K562 (cell line): Measurements from ENCODE around the gene IGF1R. TPM values are rescaled to one million over a fixed set of nuclear protein-coding genes. Genes with fewer than 3 reads are reported as not detected.

Experiments
- ATAC-seq: fragments of 200-7000 bp; cut with Tn5 transposase; 3 replicates; pipeline ENCODE4 v1.9.1; 2020; ENCODE audit warnings: moderate library complexity
- BruUV-seq: library from RNA; stranded (reverse); fragments of 400-500 nt; replicated peaks from 2 replicates; lab custom pipeline; 2021; lab: Mats Ljungman, UMichigan
- CTCF ChIA-PET: fragments of 300-600 bp; formaldehyde crosslinking; extraction: SDS; loops from one replicate; lab custom pipeline; 2021; ENCODE audit warnings: low intra/inter-chr PET ratio; lab: Yijun Ruan, JAX
- POLR2A ChIA-PET: fragments of 300-600, 350-650 bp; sonication (Branson Sonifier 250); formaldehyde crosslinking; extraction: SDS; loops from one replicate; lab custom pipeline; 2021; ENCODE audit warnings: antibody characterized with exemption, inconsistent platforms; lab: Yijun Ruan, JAX
- DNase-seq, 4 experiments: peaks; one replicate each; pipeline versions ENCODE4 v3.0.0 to v3.0.0-alpha.2; 2011 to 2018; ENCODE audit warnings: low spot score in 3 of 4, mixed read lengths in 3 of 4; ENCODE audit errors: extremely low read depth in 1 of 4
- FAIRE-seq: peaks from 2 replicates; lab custom pipeline; 2011; peaks lifted over from hg19 to GRCh38; lab: Jason Lieb, UNC
- H2AFZ ChIP-seq: 2 replicates; pipeline ENCODE4 v1.6.0; 2011; ENCODE audit warnings: low read depth, low read length, control low read depth, inconsistent platforms
- H3K27ac ChIP-seq: fragments of 200-600 bp; 3 replicates; pipeline ENCODE4 v1.8.0; 2011; ENCODE audit warnings: low read depth, mild to moderate bottlenecking, control low read depth, inconsistent platforms, low read length, moderate library complexity, mixed read lengths; ENCODE audit errors: extremely low read depth
- H3K27me3 ChIP-seq, 2 experiments: fragments of 300-600 bp in 1 of 2; 2 replicates in 1 of 2; 3 replicates in 1 of 2; pipeline versions ENCODE4 v1.6.0 to v1.8.0; 2011; ENCODE audit warnings: inconsistent platforms in 2 of 2, low read length in 2 of 2, mild to moderate bottlenecking in 1 of 2, mixed read lengths in 1 of 2, moderate library complexity in 1 of 2; ENCODE audit not compliant: control insufficient read depth in 2 of 2, insufficient read depth in 2 of 2
- H3K36me3 ChIP-seq: fragments of 300-600 bp; 3 replicates; pipeline ENCODE4 v1.8.0; 2011; ENCODE audit warnings: mild to moderate bottlenecking, low read length, inconsistent platforms; ENCODE audit not compliant: control insufficient read depth, insufficient read depth
- H3K4me1 ChIP-seq, 2 experiments: fragments of 200-600 bp in 1 of 2; replicated peaks in 1 of 2; 2 replicates in 1 of 2; 3 replicates in 1 of 2; pipeline versions ENCODE4 v1.5.1 to v1.8.0; 2011; ENCODE audit warnings: inconsistent platforms in 2 of 2, low read length in 2 of 2, mild to moderate bottlenecking in 1 of 2, mixed read lengths in 1 of 2, moderate library complexity in 1 of 2; ENCODE audit not compliant: control insufficient read depth in 2 of 2, insufficient read depth in 2 of 2
- H3K4me2 ChIP-seq: 2 replicates; pipeline ENCODE4 v1.6.1; 2011; ENCODE audit warnings: low read length, control low read depth, inconsistent platforms, mixed read lengths; ENCODE audit not compliant: insufficient read depth
- H3K4me3 ChIP-seq: fragments of 200-600 bp; sonication (generic), shearing (Covaris generic); 2 replicates; pipeline ENCODE4 v1.5.1; 2016; ENCODE audit warnings: control low read depth, inconsistent platforms
- H3K79me2 ChIP-seq: fragments of 200-600 bp; 3 replicates; pipeline ENCODE4 v1.8.0; 2011; ENCODE audit warnings: low read length, inconsistent platforms; ENCODE audit not compliant: control insufficient read depth, insufficient read depth
- H3K9ac ChIP-seq, 2 experiments: 2 replicates each; pipeline versions ENCODE4 v1.6.0 to v1.6.1; 2011; ENCODE audit warnings: low read depth in 2 of 2, low read length in 2 of 2, control low read depth in 1 of 2, inconsistent platforms in 1 of 2, mild to moderate bottlenecking in 1 of 2, mixed read lengths in 1 of 2; ENCODE audit not compliant: insufficient read depth in 1 of 2
- H3K9me1 ChIP-seq: one replicate; pipeline ENCODE4 v1.6.0; 2011; ENCODE audit warnings: inconsistent platforms, mild to moderate bottlenecking, low read length, moderate library complexity; ENCODE audit not compliant: control insufficient read depth, insufficient read depth
- H3K9me3 ChIP-seq: replicated peaks from 2 replicates; pipeline ENCODE4 v1.5.1; 2011; ENCODE audit warnings: low read depth, low read length, inconsistent platforms; ENCODE audit not compliant: control insufficient read depth, insufficient read depth
- H4K20me1 ChIP-seq: replicated peaks from 2 replicates; pipeline ENCODE4 v1.6.1; 2011; ENCODE audit warnings: low read length, inconsistent platforms, mixed read lengths; ENCODE audit not compliant: control insufficient read depth, insufficient read depth
- ATF1 ChIP-seq, 2 experiments: fragments of 450-650 bp in 1 of 2; IDR thresholded peaks; 2 replicates each; pipeline ENCODE4 v1.6.1; 2016; ENCODE audit warnings: missing compliant biosample characterization in 1 of 2, missing genetic modification characterization in 1 of 2
- DEAF1 ChIP-seq: fragments of 450-650 bp; formaldehyde crosslinking; IDR thresholded peaks from 2 replicates; pipeline ENCODE4 v1.4.0; 2020; ENCODE audit warnings: mild to moderate bottlenecking, moderate library complexity
- FOXM1 ChIP-seq, 2 experiments: fragments of 450-650 bp in 1 of 2; sonication (generic) in 1 of 2; formaldehyde crosslinking in 1 of 2; IDR thresholded peaks; 2 replicates each; pipeline versions ENCODE4 v1.6.1 to v1.9.0; 2017 to 2022; ENCODE audit warnings: low read depth in 2 of 2, mild to moderate bottlenecking in 2 of 2, missing genetic modification reagents in 1 of 2, moderate library complexity in 1 of 2
- HINFP ChIP-seq: fragments of 450-650 bp; conservative IDR thresholded peaks from 2 replicates; pipeline ENCODE4 v1.6.1; 2016; ENCODE audit warnings: missing genetic modification characterization, low read depth, mild to moderate bottlenecking, control low read depth, missing compliant biosample characterization
- PHB ChIP-seq: fragments of 250-450 bp; sonication (Bioruptor Pico); IDR thresholded peaks from 2 replicates; pipeline ENCODE4 v1.5.0; 2021
- SMARCB1 ChIP-seq: IDR thresholded peaks from 2 replicates; pipeline ENCODE4 v1.6.1; 2011; ENCODE audit warnings: improper control_type of control experiment, low read depth; ENCODE audit not compliant: insufficient read length
- SP2 ChIP-seq: IDR thresholded peaks from 2 replicates; pipeline ENCODE4 v1.6.1; 2011; ENCODE audit warnings: mild to moderate bottlenecking, low read depth, low read length, moderate library complexity; ENCODE audit not compliant: poor library complexity, severe bottlenecking; ENCODE audit errors: extremely low read depth
- USF1 ChIP-seq: sonication (generic); formaldehyde crosslinking; IDR thresholded peaks from 2 replicates; pipeline ENCODE4 v1.9.0; 2022; ENCODE audit warnings: mild to moderate bottlenecking, missing genetic modification reagents
- YBX1 ChIP-seq: fragments of 450-650 bp; IDR thresholded peaks from 2 replicates; pipeline ENCODE4 v1.7.1; 2016; ENCODE audit warnings: mild to moderate bottlenecking
- ZNF3 ChIP-seq: fragments of 250-450 bp; sonication (Bioruptor Pico); IDR thresholded peaks from 2 replicates; pipeline ENCODE4 v1.5.0; 2021; ENCODE audit warnings: mild to moderate bottlenecking, moderate library complexity
- ZNF444 ChIP-seq: fragments of 250-450 bp; sonication (Bioruptor Pico); IDR thresholded peaks from 2 replicates; pipeline ENCODE4 v1.4.0; 2020; ENCODE audit warnings: mild to moderate bottlenecking, moderate library complexity
- ZNF551 ChIP-seq: fragments of 250-450 bp; sonication (Bioruptor Pico); IDR thresholded peaks from 2 replicates; pipeline ENCODE4 v1.5.0; 2021; ENCODE audit warnings: mild to moderate bottlenecking, moderate library complexity
- WGBS: fragments of 100-300 bp; shearing (Covaris generic); methylation state at CpG from one replicate; pipeline ENCODE4 v1.1.6; 2016; ENCODE audit warnings: low coverage, mixed read lengths; ENCODE audit not compliant: insufficient coverage; ENCODE audit errors: missing lambda C conversion rate; 5-methylcytosine and 5-hydroxymethylcytosine counted together
- in situ Hi-C: fragments of 300-500 bp; cut with MboI; formaldehyde crosslinking; loops from 4 replicates; pipeline ENCODE4 v1.15.0; 2018; ENCODE audit warnings: inconsistent platforms, mixed read lengths
- intact Hi-C: fragments of 100-400 bp; cut with micrococcal nuclease; formaldehyde crosslinking; loops from 2 replicates; pipeline ENCODE4 v1.14.2; 2022
- polyA plus RNA-seq, 8 experiments: library from polyadenylated mRNA; depleted of rRNA in 4 of 8; stranded (reverse) in 5 of 8; unstranded in 3 of 8; fragments of >200 nt; fragmentation: Nextera tagmentation in 2 of 8; fragmentation: Illumina TruSeq in 1 of 8; extraction: Ambion mirVana in 2 of 8; extraction: Trizol in 1 of 8; gene quantifications; 2 replicates each; pipeline versions ENCODE4 v1.2.1 to v1.2.3, GENCODE V29; 2011 to 2014; ENCODE audit warnings: inconsistent platforms in 1 of 8, missing spikeins in 1 of 8
- total RNA-seq, 7 experiments: library from RNA; depleted of rRNA in 6 of 7; stranded (reverse); fragments of >200 nt in 6 of 7; fragmentation: Illumina TruSeq in 2 of 7; extraction: Trizol in 2 of 7; gene quantifications; 2 replicates each; pipeline versions ENCODE4 v1.2.1 to v1.2.3, GENCODE V29; 2011 to 2021; ENCODE audit warnings: low replicate concordance in 1 of 7

The IGF1R gene
- total and polyA plus RNA-seq, 9 of the 15 experiments (the other 6 are each of a cell fraction or from before 2014, with no cell fraction given), result 0.35 to 8.0 (median 1.6) TPM

- Histone ChIP-seq H3K36me3 (no peaks in the 10 kb centered on the region), H3K9me3 (no peaks in the 10 kb centered on the region), H3K4me2 (no peak overlapping the region), H3K79me2 (no peaks in the 10 kb centered on the region), H3K4me3 (no peak overlapping the region), H3K9me1 (no peaks in the 10 kb centered on the region), H3K27ac (no peak overlapping the region), H3K27me3 (peaks cover 7 to 31% of the 10 kb centered on the region in 2 experiments; a peak in 4 of 5 replicates), H3K9ac (no peak overlapping the region), H2AFZ (no peak overlapping the region), H3K4me1 (no peaks in the 10 kb centered on the region), H4K20me1 (no peaks in the 10 kb centered on the region)
- BruUV-seq, result no TSS peak
- FAIRE-seq, result no peak
- WGBS, result 0% methylated on average over 1 of the region's 1 CpG
- in situ Hi-C loops (no loop called here), intact Hi-C loops (no loop called here)
- DNase-seq, result no peak
- no peak for ATAC-seq
- ChIA-PET CTCF (no interaction called here), POLR2A (interaction anchor here (0.6 kb wide), 1 partner anchor 16 kb away, joined by 3 read pairs; no protein-coding TSS in a partner anchor)
- TF ChIP-seq YBX1, result no peak
- TF ChIP-seq FOXM1 (IDR thresholded peaks at IDR 0.05; ENCODE audit: low read depth), result no peak
- TF ChIP-seq FOXM1 (CRISPR knock-in tag; IDR thresholded peaks at IDR 0.05; ENCODE audit: low read depth), result no peak
- TF ChIP-seq SP2, result no peak
- no peak for TF ChIP-seq PHB
- no peak for TF ChIP-seq ATF1 (CRISPR knock-in tag; IDR thresholded peaks at IDR 0.05)
- no peak for TF ChIP-seq ATF1 (tag; IDR thresholded peaks at IDR 0.05)
- no peak for TF ChIP-seq SMARCB1
- TF ChIP-seq HINFP (tag), result no peak
- no peak for TF ChIP-seq ZNF551 (CRISPR knock-in tag)
- TF ChIP-seq USF1, result no peak
- no peak for TF ChIP-seq ZNF444
- no peak for TF ChIP-seq ZNF3 (CRISPR knock-in tag)
- no peak for TF ChIP-seq DEAF1 (CRISPR knock-in tag)
Observed at GRCh38 chr15:98628216-98628615, 20.1 kb upstream of the IGF1R start.
